OCI-LY7 (cell line): Measurements from ENCODE around the gene CYB5R4. TPM values are rescaled to one million over a fixed set of nuclear protein-coding genes. Genes with fewer than 3 reads are reported as not detected.

Experiments
- BruUV-seq: library from RNA; stranded (reverse); fragments of 400-500 nt; replicated peaks from 2 replicates; lab custom pipeline; 2021; lab: Mats Ljungman, UMichigan
- CTCF ChIA-PET: fragments of 300-600 bp; sonication (Branson Sonifier 250); formaldehyde crosslinking; loops from one replicate; lab custom pipeline; 2022; ENCODE audit warnings: antibody characterized with exemption; ENCODE audit not compliant: unreplicated experiment; lab: Charles Lee
- POLR2A ChIA-PET: fragments of 300-600 bp; sonication (Branson Sonifier 250); formaldehyde crosslinking; loops from one replicate; lab custom pipeline; 2022; ENCODE audit warnings: antibody characterized with exemption; lab: Charles Lee
- DNase-seq: peaks from one replicate; pipeline ENCODE4 v3.0.0-alpha.2; 2015; ENCODE audit warnings: low spot score
- H2AFZ ChIP-seq: fragments of 200-600 bp; sonication (generic), shearing (Covaris generic); 2 replicates; pipeline ENCODE4 v1.6.1; 2014; ENCODE audit warnings: mild to moderate bottlenecking, antibody characterized with exemption, low read length, moderate library complexity
- H3K27ac ChIP-seq: fragments of 200-600 bp; sonication (generic); 2 replicates; pipeline ENCODE4 v1.5.1; 2014; ENCODE audit warnings: mixed run types, low read depth, mild to moderate bottlenecking, moderate library complexity, low read length, inconsistent platforms; ENCODE audit not compliant: poor library complexity, severe bottlenecking
- H3K36me3 ChIP-seq: fragments of 200-600 bp; sonication (generic); 2 replicates; pipeline ENCODE4 v1.6.1; 2014; ENCODE audit warnings: mild to moderate bottlenecking, antibody characterized with exemption, low read length, moderate library complexity, mixed read lengths; ENCODE audit not compliant: insufficient read depth
- H3K4me1 ChIP-seq: fragments of 200-600 bp; sonication (generic); 2 replicates; pipeline ENCODE4 v1.5.1; 2014; ENCODE audit warnings: mild to moderate bottlenecking, low read length; ENCODE audit not compliant: insufficient read depth, poor library complexity, severe bottlenecking
- H3K4me2 ChIP-seq: fragments of 200-600 bp; sonication (generic); 2 replicates; pipeline ENCODE4 v1.6.1; 2014; ENCODE audit warnings: mild to moderate bottlenecking, low read length
- H3K4me3 ChIP-seq: fragments of 200-600 bp; sonication (generic); 2 replicates; pipeline ENCODE4 v1.5.1; 2014; ENCODE audit warnings: mild to moderate bottlenecking, low read depth, low read length; ENCODE audit not compliant: poor library complexity, severe bottlenecking
- H3K79me2 ChIP-seq: fragments of 200-600 bp; sonication (generic); 2 replicates; pipeline ENCODE4 v1.6.1; 2016; ENCODE audit warnings: low read depth, mild to moderate bottlenecking, low read length, moderate library complexity, mixed read lengths; ENCODE audit not compliant: insufficient read depth
- H3K9me2 ChIP-seq: fragments of 200-600 bp; sonication (generic); 2 replicates; pipeline ENCODE4 v1.6.1; 2016; ENCODE audit warnings: mild to moderate bottlenecking, low read length, mixed read lengths; ENCODE audit not compliant: insufficient read depth
- H3K9me3 ChIP-seq: fragments of 200-600 bp; sonication (generic); 2 replicates; pipeline ENCODE4 v1.6.1; 2014; ENCODE audit warnings: mild to moderate bottlenecking, mixed run types, low read length, mixed read lengths
- H4K20me1 ChIP-seq: fragments of 200-600 bp; sonication (generic); 2 replicates; pipeline ENCODE4 v1.6.1; 2014; ENCODE audit warnings: mild to moderate bottlenecking, antibody characterized with exemption, low read length, moderate library complexity, mixed read lengths; ENCODE audit not compliant: insufficient read depth
- CTCF ChIP-seq: fragments of 200-600 bp; sonication (generic); conservative IDR thresholded peaks from 2 replicates; pipeline ENCODE4 v1.5.1; 2014; ENCODE audit warnings: mild to moderate bottlenecking, antibody characterized with exemption, low read length, moderate library complexity, mixed read lengths
- EZH2phosphoT487 ChIP-seq: fragments of 200-600 bp; sonication (generic); IDR thresholded peaks from 2 replicates; pipeline ENCODE4 v1.6.1; 2018; ENCODE audit warnings: low read depth, borderline replicate concordance, mild to moderate bottlenecking, mixed run types, antibody characterized with exemption, low read length, moderate library complexity, mixed read lengths
- intact Hi-C: fragments of 100-400 bp; cut with micrococcal nuclease; formaldehyde crosslinking; loops from one replicate; pipeline ENCODE4 v1.10.0; 2022; ENCODE audit not compliant: unreplicated experiment
- total RNA-seq, 2 experiments: library from RNA; depleted of rRNA in 1 of 2; stranded (reverse); fragments of >200 nt in 1 of 2; shearing (Covaris generic) in 1 of 2; gene quantifications; 2 replicates each; pipeline ENCODE4 v1.2.3, GENCODE V29; 2014 to 2022

The CYB5R4 gene
- total RNA-seq, 2 experiments from 2014 or later: 16.2 to 34.8 TPM

- ChIA-PET CTCF (no interaction called here), POLR2A (interaction anchor here (0.6 to 1.0 kb wide), 3 partner anchors 342 to 747 kb away, joined by 3 to 6 read pairs (median 3); partner anchors contain the start of gene CEP162)
- H3K79me2 ChIP-seq: peaks cover 41% of the 10 kb centered on the region; the same call in 1 of the 2 replicates
- H3K4me2 ChIP-seq: no peak overlapping the region
- H3K4me1 ChIP-seq: no peaks in the 10 kb centered on the region
- TF ChIP-seq EZH2phosphoT487: no peak
- TF ChIP-seq CTCF: no peak
- BruUV-seq: no TSS peak
- H3K36me3 ChIP-seq: peaks cover 10% of the 10 kb centered on the region
- no peak overlapping the region for H2AFZ ChIP-seq
- H3K27ac ChIP-seq: no peak overlapping the region
- H3K9me2 ChIP-seq: no peaks in the 10 kb centered on the region
- peaks cover 15% of the 10 kb centered on the region for H4K20me1 ChIP-seq
- H3K4me3 ChIP-seq: no peak overlapping the region
- H3K9me3 ChIP-seq: no peaks in the 10 kb centered on the region
- intact Hi-C loops: no loop called here
- DNase-seq: no peak
These were observed 19.6 kb downstream of the CYB5R4 start for GRCh38 chr6:83878902-83879644.

GRCh38 chr6:83879746-83880145 is 20.3 kb downstream of the CYB5R4 start:
- POLR2A ChIA-PET: no interaction called here
- no TSS peak for BruUV-seq

More at GRCh38 chr6:83879746-83880145, 20.3 kb downstream of the CYB5R4 start:
- H3K79me2 ChIP-seq: peaks cover 44% of the 10 kb centered on the region; the same call in 1 of the 2 replicates
- H4K20me1 ChIP-seq: peaks cover 15% of the 10 kb centered on the region
- no peaks in the 10 kb centered on the region for H3K9me3 ChIP-seq
- H3K36me3 ChIP-seq: peaks cover 6% of the 10 kb centered on the region; the same call in 1 of the 2 replicates
- H2AFZ ChIP-seq: no peak overlapping the region
- intact Hi-C loops: no loop called here
- H3K4me1 ChIP-seq: peaks cover 5% of the 10 kb centered on the region
- H3K4me3 ChIP-seq: no peak overlapping the region
- no peak for DNase-seq
- no peaks in the 10 kb centered on the region for H3K9me2 ChIP-seq
- no peak for TF ChIP-seq EZH2phosphoT487
- no peak for TF ChIP-seq CTCF
- CTCF ChIA-PET: no interaction called here
- H3K4me2 ChIP-seq: no peak overlapping the region
- H3K27ac ChIP-seq: no peak overlapping the region
